Upper lobe of right lung (tissue), 1 donor: ENCODE results near the gene EMD. TPM values are rescaled to one million over a fixed set of nuclear protein-coding genes. Genes with fewer than 3 reads are reported as not detected.
A peak's percentile ranks its signal among the peaks of the same experiment; 100 is the strongest.
"Not testable (repeated sequence)": the region's sequence is repeated elsewhere in the genome, so short reads cannot be mapped to it uniquely, and the experiment has no call there.

Source experiments
- ATAC-seq: fragments of 200-7000 bp; cut with Tn5 transposase; one replicate; pipeline ENCODE4 v1.9.1; 2020; ENCODE audit warnings: mild to moderate bottlenecking, moderate library complexity
- DNase-seq: peaks from one replicate; pipeline ENCODE4 v3.0.0-alpha.2; 2020
- H3K27ac ChIP-seq: fragments of 200-600 bp; one replicate; pipeline ENCODE4 v1.8.0; 2022
- H3K27me3 ChIP-seq: fragments of 200-600 bp; one replicate; pipeline ENCODE4 v1.8.0; 2022; ENCODE audit warnings: mild to moderate bottlenecking
- H3K36me3 ChIP-seq: fragments of 200-600 bp; one replicate; pipeline ENCODE4 v1.8.0; 2022
- H3K4me1 ChIP-seq: fragments of 200-600 bp; one replicate; pipeline ENCODE4 v1.8.0; 2022
- H3K4me3 ChIP-seq: fragments of 200-600 bp; one replicate; pipeline ENCODE4 v1.8.0; 2022; ENCODE audit warnings: mild to moderate bottlenecking
- H3K9me3 ChIP-seq: fragments of 200-600 bp; one replicate; pipeline ENCODE4 v1.8.0; 2022
- CTCF ChIP-seq: fragments of 200-600 bp; IDR thresholded peaks from one replicate; pipeline ENCODE4 v1.8.0; 2022; ENCODE audit warnings: antibody characterized with exemption
- intact Hi-C: fragments of 100-400 bp; cut with DNase I; formaldehyde crosslinking; loops from one replicate; pipeline ENCODE4 v1.11.0; 2022
- total RNA-seq: library from RNA; stranded (reverse); fragmentation: NEBNext Ultra II Directional; extraction: Animal tissue kit (Norgen Biotek cat#: 25700); gene quantifications from one replicate; pipeline ENCODE4 v1.2.1, GENCODE V29; 2021
- donor health status: DM: no; HTN: yes; CAD: no; lungs with severe emphysema.

EMD gene
- total RNA-seq, 1 donor from 2014 or later: 58.4 TPM

GRCh38 chrX:154397888-154398667 lies 19.0 kb downstream of the EMD start, which contains the start of gene RPL10:
TSS of gene RPL10 (plus strand) at chrX:154398377. CDS start at chrX:154398520, 143 bp downstream.
- Histone ChIP-seq H3K27me3 (no peaks in the 10 kb centered on the region), H3K9me3 (no peaks in the 10 kb centered on the region), H3K4me3 (peak within 1 kb of the TSS; percentile 71), H3K27ac (peak within 1 kb of the TSS; percentile 98), H3K4me1 (peaks cover 3% of the 10 kb centered on the region), H3K36me3 (peaks cover 15% of the 10 kb centered on the region)
- DNase-seq (peak; percentile 96), ATAC-seq (peak; percentile 93)
- intact Hi-C loops: no loop called here
- no peak for TF ChIP-seq CTCF

- no peaks in the 10 kb centered on the region for H3K9me3 ChIP-seq
- peak overlapping the region; percentile 98 for H3K27ac ChIP-seq
- peaks cover 3% of the 10 kb centered on the region for H3K4me1 ChIP-seq
- peak; percentile 91 for DNase-seq
- intact Hi-C loops: no loop called here
- no peaks in the 10 kb centered on the region for H3K27me3 ChIP-seq
- H3K36me3 ChIP-seq: peaks cover 15% of the 10 kb centered on the region
- H3K4me3 ChIP-seq: peak overlapping the region; percentile 71
- peak; percentile 70 for ATAC-seq
- peak; percentile 75 for TF ChIP-seq CTCF
These were observed 19.8 kb downstream of the EMD start for GRCh38 chrX:154398668-154399526.

GRCh38 chrX:154399527-154400368 lies 20.7 kb downstream of the EMD start:
- H3K27ac ChIP-seq: peak overlapping the region; percentile 98
- H3K36me3 ChIP-seq: peaks cover 15% of the 10 kb centered on the region

GRCh38 chrX:154400369-154400817 lies 21.3 kb downstream of the EMD start:
- Histone ChIP-seq H3K36me3 (peaks cover 15% of the 10 kb centered on the region), H3K4me3 (peak overlapping the region; percentile 71)
- H3K4me1 ChIP-seq, H3K27me3 ChIP-seq, ATAC-seq, H3K27ac ChIP-seq, DNase-seq, intact Hi-C loops, H3K9me3 ChIP-seq: not testable (repeated sequence)

More at GRCh38 chrX:154399527-154400368, 20.7 kb downstream of the EMD start:
- H3K4me1 ChIP-seq: peaks cover 3% of the 10 kb centered on the region
- intact Hi-C loops: no loop called here
- DNase-seq (no peak), ATAC-seq (no peak)
- H3K9me3 ChIP-seq: no peaks in the 10 kb centered on the region
- no peaks in the 10 kb centered on the region for H3K27me3 ChIP-seq
- no peak for TF ChIP-seq CTCF
- peak overlapping the region; percentile 71 for H3K4me3 ChIP-seq

GRCh38 chrX:154401045-154401799 lies 22.1 kb downstream of the EMD start:
- no peak for DNase-seq
- TF ChIP-seq CTCF: no peak
- Histone ChIP-seq H3K9me3 (no peaks in the 10 kb centered on the region), H3K4me1 (peaks cover 3% of the 10 kb centered on the region), H3K27me3 (no peaks in the 10 kb centered on the region), H3K36me3 (peaks cover 15% of the 10 kb centered on the region), H3K4me3 (no peak overlapping the region), H3K27ac (no peak overlapping the region)
- no peak for ATAC-seq
- intact Hi-C loops: no loop called here
